ENCODE measurements around the gene COL6A3.

DNA sequence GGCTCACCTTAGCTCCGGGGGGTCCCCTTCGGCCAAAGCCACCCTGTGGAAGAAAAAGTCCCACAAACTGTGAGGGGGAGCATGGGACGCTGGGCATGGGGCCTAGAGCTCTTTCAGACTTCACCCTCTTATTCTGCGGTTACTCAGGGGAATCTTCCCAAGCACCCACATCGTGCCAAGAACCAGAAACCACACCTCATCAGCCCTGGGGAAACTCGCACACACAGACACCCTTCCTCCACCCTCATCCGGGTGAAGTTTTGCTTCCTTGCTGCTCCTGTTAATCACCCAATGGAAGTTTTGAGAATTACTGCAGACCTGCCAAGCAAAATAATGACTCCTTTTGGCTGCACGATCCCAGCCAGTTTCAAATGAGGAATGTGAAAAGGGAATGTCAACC lies 59.1 kb downstream of the COL6A3 start:
- no peak for TF ChIP-seq POLR2A (IDR thresholded peaks at IDR 0.05)
- TF ChIP-seq, protein P1, sequence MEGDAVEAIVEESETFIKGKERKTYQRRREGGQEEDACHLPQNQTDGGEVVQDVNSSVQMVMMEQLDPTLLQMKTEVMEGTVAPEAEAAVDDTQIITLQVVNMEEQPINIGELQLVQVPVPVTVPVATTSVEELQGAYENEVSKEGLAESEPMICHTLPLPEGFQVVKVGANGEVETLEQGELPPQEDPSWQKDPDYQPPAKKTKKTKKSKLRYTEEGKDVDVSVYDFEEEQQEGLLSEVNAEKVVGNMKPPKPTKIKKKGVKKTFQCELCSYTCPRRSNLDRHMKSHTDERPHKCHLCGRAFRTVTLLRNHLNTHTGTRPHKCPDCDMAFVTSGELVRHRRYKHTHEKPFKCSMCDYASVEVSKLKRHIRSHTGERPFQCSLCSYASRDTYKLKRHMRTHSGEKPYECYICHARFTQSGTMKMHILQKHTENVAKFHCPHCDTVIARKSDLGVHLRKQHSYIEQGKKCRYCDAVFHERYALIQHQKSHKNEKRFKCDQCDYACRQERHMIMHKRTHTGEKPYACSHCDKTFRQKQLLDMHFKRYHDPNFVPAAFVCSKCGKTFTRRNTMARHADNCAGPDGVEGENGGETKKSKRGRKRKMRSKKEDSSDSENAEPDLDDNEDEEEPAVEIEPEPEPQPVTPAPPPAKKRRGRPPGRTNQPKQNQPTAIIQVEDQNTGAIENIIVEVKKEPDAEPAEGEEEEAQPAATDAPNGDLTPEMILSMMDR (IDR thresholded peaks at IDR 0.05), result no peak
